ENCODE data around the gene PLLP. TPM values are rescaled to one million over a fixed set of nuclear protein-coding genes. Genes with fewer than 3 reads are reported as not detected.

PLLP gene
- total and polyA plus RNA-seq, 10 donors = 4.7 to 53.1 (median 17.2) TPM

DNA sequence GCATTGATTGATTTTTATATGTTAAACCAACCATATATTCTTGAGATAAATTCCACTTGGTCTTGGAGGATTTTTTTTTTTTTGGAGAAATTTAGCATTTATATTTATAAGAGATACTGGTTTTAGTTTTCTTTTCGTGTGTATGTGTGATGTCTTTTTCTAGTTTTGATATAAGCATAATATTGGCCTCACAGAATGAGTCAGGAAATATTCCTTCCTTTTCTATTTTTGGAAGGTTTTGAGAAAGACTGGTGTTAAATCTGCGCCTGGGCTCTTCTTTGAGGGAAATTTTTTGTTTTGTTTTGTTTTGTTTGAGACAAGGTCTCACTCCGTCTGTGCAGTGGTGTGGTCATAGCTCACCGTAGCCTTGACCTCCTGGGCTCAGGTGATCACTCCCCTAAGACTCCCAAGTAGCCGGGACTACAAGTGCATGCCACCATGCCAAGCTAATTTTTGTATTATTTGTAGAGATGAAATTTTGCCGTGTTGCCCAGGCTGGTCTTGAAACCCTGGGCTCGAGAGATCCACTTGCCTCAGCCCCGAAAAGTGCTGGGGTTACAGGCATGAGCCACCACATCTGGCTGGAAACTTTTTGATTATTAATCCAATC is 45.4 kb upstream of the PLLP start:
- Histone ChIP-seq H3K9me3 (peaks cover 0 to 19% (median 7%) of the 10 kb centered on the region in 8 donors), H3K36me3 (no peaks in the 10 kb centered on the region), H3K27me3 (replicated peaks in 1 of 7) (peaks cover 0 to 4% (median 0%) of the 10 kb centered on the region in 7 donors), H3K4me1 (no peaks in the 10 kb centered on the region), H3K4me3 (no peak overlapping the region), H3K27ac (no peak overlapping the region)
- 64 to 80% (median 69%) methylated on average over 8 of the region's 8 CpGs for WGBS, 5 donors
- peak; percentile 6 for DNase-seq
- TF ChIP-seq, protein P1, sequence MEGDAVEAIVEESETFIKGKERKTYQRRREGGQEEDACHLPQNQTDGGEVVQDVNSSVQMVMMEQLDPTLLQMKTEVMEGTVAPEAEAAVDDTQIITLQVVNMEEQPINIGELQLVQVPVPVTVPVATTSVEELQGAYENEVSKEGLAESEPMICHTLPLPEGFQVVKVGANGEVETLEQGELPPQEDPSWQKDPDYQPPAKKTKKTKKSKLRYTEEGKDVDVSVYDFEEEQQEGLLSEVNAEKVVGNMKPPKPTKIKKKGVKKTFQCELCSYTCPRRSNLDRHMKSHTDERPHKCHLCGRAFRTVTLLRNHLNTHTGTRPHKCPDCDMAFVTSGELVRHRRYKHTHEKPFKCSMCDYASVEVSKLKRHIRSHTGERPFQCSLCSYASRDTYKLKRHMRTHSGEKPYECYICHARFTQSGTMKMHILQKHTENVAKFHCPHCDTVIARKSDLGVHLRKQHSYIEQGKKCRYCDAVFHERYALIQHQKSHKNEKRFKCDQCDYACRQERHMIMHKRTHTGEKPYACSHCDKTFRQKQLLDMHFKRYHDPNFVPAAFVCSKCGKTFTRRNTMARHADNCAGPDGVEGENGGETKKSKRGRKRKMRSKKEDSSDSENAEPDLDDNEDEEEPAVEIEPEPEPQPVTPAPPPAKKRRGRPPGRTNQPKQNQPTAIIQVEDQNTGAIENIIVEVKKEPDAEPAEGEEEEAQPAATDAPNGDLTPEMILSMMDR (IDR thresholded peaks at IDR 0.05 in 8 of 11, conservative IDR thresholded peaks at IDR 0.05 in 3 of 11) = no peak
- TF ChIP-seq POLR2AphosphoS5 (IDR thresholded peaks at IDR 0.05) = no peak
- TF ChIP-seq POLR2A (IDR thresholded peaks at IDR 0.05) = no peak
- intact Hi-C loops (cut with DNase I; ENCODE audit: low total_unique reads) = no loop called here

DNA sequence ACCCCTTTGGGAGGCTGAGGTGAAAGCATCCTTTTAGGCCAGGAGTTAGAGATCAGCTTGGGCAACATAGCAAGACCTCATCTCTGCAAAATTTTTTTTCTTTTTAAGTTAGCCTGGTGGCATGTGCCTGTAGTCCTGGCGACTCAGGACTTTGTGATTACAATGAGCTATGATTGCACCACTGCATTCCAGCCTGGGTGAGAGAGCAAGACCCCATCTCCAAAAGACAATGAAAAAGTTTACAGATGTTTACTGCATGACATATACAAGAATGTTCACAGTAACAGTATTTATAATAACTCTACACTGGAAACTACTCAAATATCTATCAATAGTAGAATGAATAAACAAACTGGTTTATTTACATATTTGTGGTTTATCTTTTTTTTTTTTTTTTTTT is 41.0 kb upstream of the PLLP start:
- intact Hi-C loops (cut with DNase I; ENCODE audit: low total_unique reads) = no loop called here
- no peak for DNase-seq
- 76 to 90% (median 83%) methylated on average over 1 of the region's 1 CpG for WGBS, 5 donors
- no peaks in the 10 kb centered on the region for H3K36me3 ChIP-seq
- H3K4me1 ChIP-seq = no peaks in the 10 kb centered on the region
- no peak overlapping the region for H3K27ac ChIP-seq
- H3K9me3 ChIP-seq = peaks cover 0 to 7% (median 6%) of the 10 kb centered on the region in 8 donors
- TF ChIP-seq, protein P1 (IDR thresholded peaks at IDR 0.05 in 8 of 11, conservative IDR thresholded peaks at IDR 0.05 in 3 of 11) = no peak
- TF ChIP-seq POLR2A (IDR thresholded peaks at IDR 0.05) (no peak), POLR2AphosphoS5 (IDR thresholded peaks at IDR 0.05) (no peak)
- H3K4me3 ChIP-seq = no peak overlapping the region
- no peaks in the 10 kb centered on the region for H3K27me3 ChIP-seq (replicated peaks in 1 of 7)

DNA sequence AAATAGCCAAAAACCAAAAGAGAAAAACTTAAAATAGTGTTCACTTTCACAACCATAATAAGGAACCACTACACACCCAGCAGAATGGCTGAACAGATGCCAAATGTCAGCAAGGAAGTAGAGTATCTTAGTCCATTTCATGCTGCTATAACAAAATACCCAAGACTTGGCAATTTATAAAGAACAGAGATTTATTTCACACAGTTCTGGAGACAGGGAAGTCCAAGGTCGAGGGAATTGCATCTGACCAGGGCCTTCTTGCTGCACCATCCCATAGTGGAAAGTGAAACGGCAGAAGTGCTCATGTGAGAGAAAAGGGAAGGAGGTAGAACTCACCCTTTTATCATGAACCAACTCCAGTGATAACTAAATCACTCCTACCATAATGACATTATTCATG is 40.3 kb upstream of the PLLP start:
- WGBS, 5 donors = 35 to 55% (median 40%) methylated on average over 2 of the region's 2 CpGs
- DNase-seq = peak; percentile 3

DNA sequence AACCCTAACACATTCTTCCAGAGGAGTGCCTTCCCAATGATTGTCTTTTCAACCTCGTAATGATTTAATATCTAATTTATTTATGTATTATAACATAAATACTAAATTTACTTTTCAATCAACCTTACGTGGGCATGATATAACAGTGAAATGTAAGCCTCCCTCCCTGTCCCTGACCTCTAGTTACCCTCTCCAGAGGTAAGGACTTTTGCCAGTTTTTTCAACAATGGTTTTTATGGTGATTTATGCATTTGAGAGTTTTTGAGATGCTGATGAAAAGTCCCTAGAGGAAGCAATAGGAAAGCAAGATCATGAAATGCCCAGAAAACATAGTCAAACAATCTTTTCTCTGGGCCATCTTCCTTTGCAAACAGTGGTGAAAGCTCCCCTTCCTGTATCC is 35.2 kb upstream of the PLLP start:
- WGBS, 5 donors = 76 to 90% (median 82%) methylated on average over 2 of the region's 2 CpGs
- H3K36me3 ChIP-seq = no peaks in the 10 kb centered on the region
- H3K27ac ChIP-seq = no peak overlapping the region
- H3K9me3 ChIP-seq = no peaks in the 10 kb centered on the region
- H3K4me1 ChIP-seq = peaks cover 0 to 7% (median 3%) of the 10 kb centered on the region in 6 donors
- intact Hi-C loops (cut with DNase I; ENCODE audit: low total_unique reads) = no loop called here
- H3K4me3 ChIP-seq = no peak overlapping the region
- no peak for TF ChIP-seq POLR2AphosphoS5 (IDR thresholded peaks at IDR 0.05)
- TF ChIP-seq, protein P1 (IDR thresholded peaks at IDR 0.05 in 8 of 11, conservative IDR thresholded peaks at IDR 0.05 in 3 of 11) = no peak
- no peak for TF ChIP-seq POLR2A (IDR thresholded peaks at IDR 0.05)
- DNase-seq = no peak
- H3K27me3 ChIP-seq (replicated peaks in 1 of 7) = peaks cover 0 to 8% (median 0%) of the 10 kb centered on the region in 7 donors

More for the DNA sequence above, 40.3 kb upstream of the PLLP start:
- no peak overlapping the region for H3K4me3 ChIP-seq
- intact Hi-C loops (cut with DNase I; ENCODE audit: low total_unique reads) = no loop called here
- H3K4me1 ChIP-seq = no peaks in the 10 kb centered on the region
- peak overlapping the region in 1 of 8 donors; percentile 21 for H3K27ac ChIP-seq
- TF ChIP-seq, protein P1 (IDR thresholded peaks at IDR 0.05 in 8 of 11, conservative IDR thresholded peaks at IDR 0.05 in 3 of 11) = no peak
- TF ChIP-seq POLR2A (IDR thresholded peaks at IDR 0.05) (no peak), POLR2AphosphoS5 (IDR thresholded peaks at IDR 0.05) (no peak)
- H3K9me3 ChIP-seq = peaks cover 0 to 7% (median 6%) of the 10 kb centered on the region in 8 donors
- H3K36me3 ChIP-seq = no peaks in the 10 kb centered on the region
- no peaks in the 10 kb centered on the region for H3K27me3 ChIP-seq (replicated peaks in 1 of 7)

All from spleen (tissue), 11 donors.